Trophoblast cell (in vitro differentiated cells and primary cell): ENCODE measurements around the gene KANSL1.

ENCODE experiments used
- DNase-seq, 2 donors: peaks; one replicate each; pipeline ENCODE4 v3.0.0-alpha.2; 2016
- H2AFZ ChIP-seq: 2 replicates; pipeline ENCODE4 v1.6.1; 2013; ENCODE audit warnings: low read length, moderate library complexity, mild to moderate bottlenecking; ENCODE audit not compliant: insufficient read depth, poor library complexity
- H2AK5ac ChIP-seq: 2 replicates; pipeline ENCODE4 v1.6.1; 2013; ENCODE audit warnings: mild to moderate bottlenecking, low read length
- H2BK120ac ChIP-seq: 2 replicates; pipeline ENCODE4 v1.6.1; 2013; ENCODE audit warnings: low read length, mild to moderate bottlenecking, moderate library complexity; ENCODE audit not compliant: insufficient read depth, poor library complexity
- H2BK12ac ChIP-seq: 2 replicates; pipeline ENCODE4 v1.6.1; 2013; ENCODE audit warnings: mild to moderate bottlenecking, low read length, moderate library complexity
- H2BK5ac ChIP-seq: 2 replicates; pipeline ENCODE4 v1.6.1; 2013; ENCODE audit warnings: low read length, low read depth, moderate library complexity, mild to moderate bottlenecking; ENCODE audit not compliant: poor library complexity
- H3K14ac ChIP-seq: 2 replicates; pipeline ENCODE4 v1.6.1; 2013; ENCODE audit warnings: mild to moderate bottlenecking, low read length
- H3K18ac ChIP-seq: 2 replicates; pipeline ENCODE4 v1.6.1; 2013; ENCODE audit warnings: mild to moderate bottlenecking, low read length
- H3K23ac ChIP-seq: 2 replicates; pipeline ENCODE4 v1.6.1; 2013; ENCODE audit warnings: low read length
- H3K27ac ChIP-seq: 2 replicates; pipeline ENCODE4 v1.5.1; 2013; ENCODE audit warnings: low read depth, mild to moderate bottlenecking, inconsistent platforms, low read length, moderate library complexity
- H3K27me3 ChIP-seq: 2 replicates; pipeline ENCODE4 v1.6.1; 2013; ENCODE audit warnings: inconsistent platforms, mild to moderate bottlenecking, low read length, moderate library complexity; ENCODE audit not compliant: insufficient read depth
- H3K36me3 ChIP-seq, 2 experiments: 1 replicate in 1 of 2; 2 replicates in 1 of 2; pipeline ENCODE4 v1.6.1; 2013; ENCODE audit warnings: low read length in 2 of 2, mild to moderate bottlenecking in 2 of 2, moderate library complexity in 1 of 2; ENCODE audit not compliant: insufficient read depth in 2 of 2, control insufficient read depth in 1 of 2
- H3K4ac ChIP-seq: 2 replicates; pipeline ENCODE4 v1.6.1; 2013; ENCODE audit warnings: low read depth, mild to moderate bottlenecking, low read length, moderate library complexity
- H3K4me1 ChIP-seq, 2 experiments: 1 replicate in 1 of 2; 2 replicates in 1 of 2; pipeline ENCODE4 v1.6.1; 2013; ENCODE audit warnings: low read length in 2 of 2, mild to moderate bottlenecking in 2 of 2, moderate library complexity in 1 of 2; ENCODE audit not compliant: insufficient read depth in 2 of 2, control insufficient read depth in 1 of 2
- H3K4me2 ChIP-seq: 2 replicates; pipeline ENCODE4 v1.6.1; 2013; ENCODE audit warnings: inconsistent platforms, mild to moderate bottlenecking, low read length, moderate library complexity
- H3K4me3 ChIP-seq: 2 replicates; pipeline ENCODE4 v1.5.1; 2013; ENCODE audit warnings: mild to moderate bottlenecking, low read depth, low read length, inconsistent platforms
- H3K79me1 ChIP-seq: one replicate; pipeline ENCODE4 v1.6.1; 2013; ENCODE audit warnings: low read length
- H3K79me2 ChIP-seq: 2 replicates; pipeline ENCODE4 v1.6.1; 2013; ENCODE audit warnings: low read length, mild to moderate bottlenecking; ENCODE audit not compliant: control insufficient read depth, insufficient read depth, poor library complexity
- H3K9ac ChIP-seq: 2 replicates; pipeline ENCODE4 v1.6.1; 2013; ENCODE audit warnings: mild to moderate bottlenecking, low read length
- H3K9me3 ChIP-seq: 2 replicates; pipeline ENCODE4 v1.6.1; 2013; ENCODE audit warnings: low read depth, mild to moderate bottlenecking, control low read depth, inconsistent platforms, low read length; ENCODE audit not compliant: insufficient read depth
- H4K12ac ChIP-seq: 2 replicates; pipeline ENCODE4 v1.6.1; 2013; ENCODE audit warnings: low read depth, mild to moderate bottlenecking, low read length, moderate library complexity
- H4K8ac ChIP-seq: 2 replicates; pipeline ENCODE4 v1.6.1; 2013; ENCODE audit warnings: low read depth, mild to moderate bottlenecking, low read length, moderate library complexity
- H4K91ac ChIP-seq: one replicate; pipeline ENCODE4 v1.6.1; 2013; ENCODE audit warnings: low read depth, mild to moderate bottlenecking, low read length, moderate library complexity
- WGBS: extraction: QIAGEN DNeasy Blood & Tissue Kit; methylation state at CpG from one replicate; pipeline ENCODE4 v1.1.7; 2013; ENCODE audit warnings: missing lambda C conversion rate; ENCODE audit not compliant: insufficient read length, insufficient coverage; ENCODE audit errors: extremely low coverage; 5-methylcytosine and 5-hydroxymethylcytosine counted together

The KANSL1 gene

DNA sequence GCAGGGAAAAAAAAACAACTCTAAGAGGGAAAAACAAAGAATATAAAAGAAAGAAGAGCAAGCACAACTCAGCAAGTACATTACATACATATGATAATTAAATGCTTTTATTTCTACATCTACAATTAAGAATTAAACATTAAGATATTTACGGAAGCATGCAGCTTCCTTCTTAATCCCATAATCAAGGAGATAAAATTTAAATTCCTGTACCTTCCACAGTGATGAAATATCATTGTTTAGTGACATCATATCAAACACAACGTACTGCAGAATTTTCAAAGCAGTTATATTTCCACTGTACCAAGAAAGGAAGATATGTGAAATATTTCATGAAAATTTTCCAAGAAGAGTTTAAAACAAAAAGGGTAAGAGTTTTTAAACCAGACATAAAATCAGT lies 26.0 kb downstream of the KANSL1 start:
- Histone ChIP-seq H3K27me3 (no peaks in the 10 kb centered on the region), H3K4me1 (peaks cover 0 to 1% of the 10 kb centered on the region in 2 experiments), H3K27ac (no peak overlapping the region), H2BK12ac (no peak overlapping the region), H3K79me2 (peaks cover 27% of the 10 kb centered on the region), H3K79me1 (no peaks in the 10 kb centered on the region), H3K18ac (no peak overlapping the region), H3K9ac (no peak overlapping the region), H3K4me2 (no peak overlapping the region), H4K12ac (no peak overlapping the region), H2BK120ac (no peak overlapping the region), H2AK5ac (no peak overlapping the region), H3K36me3 (peaks cover 21% of the 10 kb centered on the region in 2 experiments), H3K9me3 (no peaks in the 10 kb centered on the region), H4K8ac (no peak overlapping the region), H3K14ac (no peak overlapping the region), H3K4me3 (no peak overlapping the region), H3K23ac (no peak overlapping the region), H3K4ac (no peak overlapping the region), H4K91ac (no peak overlapping the region), H2AFZ (no peak overlapping the region), H2BK5ac (no peak overlapping the region)
- DNase-seq = peak in 1 of 2 donors; percentile 26
- WGBS = no CpG with 5 or more reads among the region's 2 CpGs

DNA sequence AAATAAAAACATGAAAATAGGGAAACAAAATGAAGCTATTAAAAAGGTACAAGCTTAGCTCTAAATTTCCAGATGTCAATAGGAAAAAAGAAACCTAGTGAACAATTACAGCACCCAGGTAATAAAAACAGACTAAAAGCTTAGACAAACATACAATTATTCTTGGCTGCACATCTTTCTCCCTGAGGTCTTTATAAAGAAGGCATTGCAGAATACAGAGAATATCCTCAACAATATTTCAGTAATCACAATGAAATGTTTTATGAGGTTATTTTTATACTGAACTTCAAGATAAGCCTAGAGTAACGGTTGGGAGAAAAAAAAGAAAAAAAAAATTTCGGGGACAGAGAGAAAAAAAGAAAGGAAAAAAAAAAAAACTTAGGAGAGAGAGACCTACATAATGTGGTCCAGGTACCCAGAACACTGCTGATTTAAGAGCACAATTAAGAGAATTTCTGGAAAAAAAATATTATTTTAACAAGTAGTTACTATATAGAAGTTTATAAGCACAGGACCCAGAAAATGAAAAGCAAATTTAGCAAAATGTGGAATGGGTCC lies 26.5 kb downstream of the KANSL1 start:
- Histone ChIP-seq H3K27me3 (no peaks in the 10 kb centered on the region), H3K9ac (no peak overlapping the region), H3K9me3 (no peaks in the 10 kb centered on the region), H3K79me1 (no peaks in the 10 kb centered on the region), H3K27ac (no peak overlapping the region), H2AK5ac (no peak overlapping the region), H3K4me2 (no peak overlapping the region), H2BK5ac (no peak overlapping the region), H3K4ac (no peak overlapping the region), H3K79me2 (peaks cover 25% of the 10 kb centered on the region), H4K12ac (no peak overlapping the region), H2BK120ac (no peak overlapping the region), H3K14ac (no peak overlapping the region), H3K23ac (no peak overlapping the region), H4K8ac (no peak overlapping the region), H3K36me3 (peaks cover 18% of the 10 kb centered on the region in 2 experiments), H3K4me3 (no peak overlapping the region), H4K91ac (no peak overlapping the region), H2AFZ (no peak overlapping the region), H3K18ac (no peak overlapping the region), H2BK12ac (no peak overlapping the region), H3K4me1 (peaks cover 0 to 1% of the 10 kb centered on the region in 2 experiments)
- no CpG with 5 or more reads among the region's 2 CpGs for WGBS
- DNase-seq = no peak

DNA sequence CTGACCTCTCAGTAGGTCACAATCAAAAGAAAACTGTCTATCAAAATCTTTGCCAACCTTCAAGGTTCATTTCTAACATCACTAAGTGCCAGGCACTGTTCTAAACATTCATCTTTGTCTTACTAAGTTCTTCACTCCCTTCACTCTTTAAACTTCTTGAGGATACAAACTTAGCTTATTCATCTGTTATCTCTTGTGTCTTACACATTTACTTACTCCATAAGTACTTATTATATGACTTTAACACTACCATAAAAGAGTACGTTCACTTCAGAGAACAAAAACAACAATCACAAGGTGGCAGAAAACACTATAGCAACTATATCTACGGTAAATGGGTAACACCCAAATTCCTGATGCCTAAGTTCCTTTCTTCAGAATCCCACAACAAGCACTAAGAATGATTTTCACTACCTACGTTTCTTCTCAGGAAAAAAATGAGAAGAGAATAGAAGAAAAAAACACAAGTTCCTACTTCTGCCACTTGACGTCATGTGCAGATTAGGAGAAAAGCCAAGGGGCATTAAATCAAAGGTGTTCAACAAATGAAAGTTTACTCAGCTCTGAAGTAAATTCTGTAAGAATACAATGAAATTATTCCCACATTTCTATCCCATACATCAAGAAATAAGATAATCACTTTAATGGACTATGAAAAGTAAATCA lies 29.2 kb downstream of the KANSL1 start:
- Histone ChIP-seq H3K4me3 (no peak overlapping the region), H3K14ac (no peak overlapping the region), H3K36me3 (peaks cover 2 to 8% of the 10 kb centered on the region in 2 experiments), H3K9me3 (no peaks in the 10 kb centered on the region), H3K27me3 (no peaks in the 10 kb centered on the region), H3K79me1 (no peaks in the 10 kb centered on the region), H4K91ac (no peak overlapping the region), H2AFZ (no peak overlapping the region), H3K27ac (no peak overlapping the region), H2BK12ac (no peak overlapping the region), H3K4me2 (no peak overlapping the region), H4K12ac (no peak overlapping the region), H3K79me2 (peaks cover 28% of the 10 kb centered on the region), H2BK120ac (no peak overlapping the region), H3K23ac (no peak overlapping the region), H3K4ac (peak overlapping the region; percentile 69), H2AK5ac (no peak overlapping the region), H4K8ac (no peak overlapping the region), H3K4me1 (peaks cover 0 to 1% of the 10 kb centered on the region in 2 experiments), H3K18ac (no peak overlapping the region), H2BK5ac (no peak overlapping the region), H3K9ac (no peak overlapping the region)
- no peak for DNase-seq
- WGBS = no CpG with 5 or more reads among the region's 4 CpGs

DNA sequence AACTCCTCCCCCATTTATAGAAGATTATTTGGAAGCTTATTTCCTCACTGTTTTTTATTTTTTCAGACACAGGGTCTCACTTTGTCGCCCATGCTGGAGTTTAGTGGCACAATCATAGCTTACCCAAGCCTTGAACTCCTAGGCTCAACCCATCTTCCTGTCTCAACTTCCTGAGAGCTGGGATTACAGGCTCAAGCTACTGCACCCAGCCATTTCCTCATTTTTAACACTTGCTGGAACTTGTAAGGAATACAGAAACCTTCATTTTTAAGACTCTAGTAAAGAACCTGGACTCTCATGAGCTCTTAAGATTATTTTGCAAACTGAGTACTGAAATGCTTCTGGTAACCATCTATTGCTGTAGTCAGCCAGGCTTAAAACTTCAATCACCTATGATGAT lies 29.9 kb downstream of the KANSL1 start:
- no peaks in the 10 kb centered on the region for H3K79me1 ChIP-seq
- no peak overlapping the region for H2BK120ac ChIP-seq
- no peak overlapping the region for H2AK5ac ChIP-seq
- H3K79me2 ChIP-seq = peaks cover 33% of the 10 kb centered on the region
- no peak overlapping the region for H3K14ac ChIP-seq
- H3K27me3 ChIP-seq = no peaks in the 10 kb centered on the region
- H4K8ac ChIP-seq = no peak overlapping the region
- H4K12ac ChIP-seq = no peak overlapping the region
- H3K4ac ChIP-seq = peak overlapping the region; percentile 69
- H3K9me3 ChIP-seq = no peaks in the 10 kb centered on the region
- no CpG with 5 or more reads among the region's 1 CpG for WGBS
- H3K4me1 ChIP-seq = peaks cover 0 to 1% of the 10 kb centered on the region in 2 experiments
- H4K91ac ChIP-seq = no peak overlapping the region
- H3K4me2 ChIP-seq = no peak overlapping the region
- H3K18ac ChIP-seq = no peak overlapping the region
- no peak overlapping the region for H3K9ac ChIP-seq
- DNase-seq = no peak
- no peak overlapping the region for H3K4me3 ChIP-seq
- no peak overlapping the region for H3K27ac ChIP-seq
- H2BK5ac ChIP-seq = no peak overlapping the region
- peaks cover 2 to 6% of the 10 kb centered on the region in 2 experiments for H3K36me3 ChIP-seq
- no peak overlapping the region for H2BK12ac ChIP-seq
- H3K23ac ChIP-seq = no peak overlapping the region
- H2AFZ ChIP-seq = no peak overlapping the region
